H9 (cell line): ENCODE data around the gene UBE2J1. TPM values are rescaled to one million over a fixed set of nuclear protein-coding genes. Genes with fewer than 3 reads are reported as not detected.

ENCODE experiments used
- DNase-seq: peaks from one replicate; pipeline ENCODE4 v3.0.0-alpha.2; 2017
- H2AFZ ChIP-seq: one replicate; pipeline ENCODE4 v1.6.1; 2013; ENCODE audit warnings: mild to moderate bottlenecking, low read length, control low read depth, moderate library complexity
- H2AK5ac ChIP-seq: 2 replicates; pipeline ENCODE4 v1.6.1; 2013; ENCODE audit warnings: low read length, control low read depth, mixed read lengths; ENCODE audit not compliant: insufficient read length
- H2BK120ac ChIP-seq: one replicate; pipeline ENCODE4 v1.6.1; 2013; ENCODE audit warnings: low read depth, mild to moderate bottlenecking, low read length, control low read depth, inconsistent platforms; ENCODE audit not compliant: poor library complexity, severe bottlenecking
- H2BK12ac ChIP-seq: 2 replicates; pipeline ENCODE4 v1.6.1; 2013; ENCODE audit warnings: low read length, control low read depth, mixed read lengths, low read depth; ENCODE audit not compliant: insufficient read length
- H2BK15ac ChIP-seq: 2 replicates; pipeline ENCODE4 v1.6.1; 2013; ENCODE audit warnings: low read depth, low read length, control low read depth
- H2BK20ac ChIP-seq: one replicate; pipeline ENCODE4 v1.6.1; 2013; ENCODE audit warnings: low read depth, mild to moderate bottlenecking, low read length, control low read depth, inconsistent platforms; ENCODE audit not compliant: poor library complexity, severe bottlenecking
- H2BK5ac ChIP-seq: 2 replicates; pipeline ENCODE4 v1.6.1; 2013; ENCODE audit warnings: low read length, control low read depth, mixed read lengths; ENCODE audit not compliant: insufficient read length
- H3K14ac ChIP-seq: 2 replicates; pipeline ENCODE4 v1.6.1; 2013; ENCODE audit warnings: low read length, control low read depth; ENCODE audit not compliant: insufficient read depth
- H3K18ac ChIP-seq: 2 replicates; pipeline ENCODE4 v1.6.1; 2013; ENCODE audit warnings: low read depth, mild to moderate bottlenecking, mixed read lengths, low read length, control low read depth; ENCODE audit not compliant: insufficient read length
- H3K23ac ChIP-seq: 2 replicates; pipeline ENCODE4 v1.6.1; 2013; ENCODE audit warnings: low read length, control low read depth, mixed read lengths, low read depth; ENCODE audit not compliant: insufficient read length
- H3K23me2 ChIP-seq: 2 replicates; pipeline ENCODE4 v1.6.1; 2013; ENCODE audit warnings: low read depth, mild to moderate bottlenecking, mixed read lengths, low read length, control low read depth; ENCODE audit not compliant: insufficient read length, poor library complexity, severe bottlenecking
- H3K27ac ChIP-seq: 2 replicates; pipeline ENCODE4 v1.5.1; 2013; ENCODE audit warnings: low read length, control low read depth, mixed read lengths, low read depth; ENCODE audit not compliant: insufficient read length
- H3K27me3 ChIP-seq: 2 replicates; pipeline ENCODE4 v1.6.1; 2013; ENCODE audit warnings: low read length, control low read depth, inconsistent platforms; ENCODE audit not compliant: insufficient read depth
- H3K4ac ChIP-seq: 2 replicates; pipeline ENCODE4 v1.6.1; 2013; ENCODE audit warnings: low read depth, mild to moderate bottlenecking, control low read depth, inconsistent platforms, low read length, moderate library complexity
- H3K4me1 ChIP-seq: 2 replicates; pipeline ENCODE4 v1.6.1; 2013; ENCODE audit warnings: low read length, control low read depth, inconsistent platforms; ENCODE audit not compliant: insufficient read depth
- H3K4me2 ChIP-seq: 2 replicates; pipeline ENCODE4 v1.6.1; 2013; ENCODE audit warnings: low read length, control low read depth, mixed read lengths; ENCODE audit not compliant: insufficient read length, insufficient read depth
- H3K56ac ChIP-seq: 2 replicates; pipeline ENCODE4 v1.6.1; 2013; ENCODE audit warnings: low read depth, mild to moderate bottlenecking, mixed read lengths, low read length, control low read depth; ENCODE audit not compliant: insufficient read length
- H3K79me1 ChIP-seq: 2 replicates; pipeline ENCODE4 v1.6.1; 2013; ENCODE audit warnings: low read depth, mild to moderate bottlenecking, moderate library complexity, low read length, control low read depth, inconsistent platforms; ENCODE audit not compliant: insufficient read depth, poor library complexity, severe bottlenecking
- H3K79me2 ChIP-seq: 2 replicates; pipeline ENCODE4 v1.6.1; 2013; ENCODE audit warnings: low read length, control low read depth, inconsistent platforms; ENCODE audit not compliant: insufficient read depth
- H3K9ac ChIP-seq: 2 replicates; pipeline ENCODE4 v1.6.1; 2013; ENCODE audit warnings: low read length, control low read depth, mixed read lengths; ENCODE audit not compliant: insufficient read length; ENCODE audit errors: extremely low read depth
- H3K9me3 ChIP-seq: one replicate; pipeline ENCODE4 v1.6.1; 2013; ENCODE audit warnings: low read depth, low read length, inconsistent platforms; ENCODE audit not compliant: control insufficient read depth
- H3T11ph ChIP-seq: one replicate; pipeline ENCODE4 v1.6.1; 2013; ENCODE audit warnings: mild to moderate bottlenecking, low read length, control low read depth, inconsistent platforms
- H4K20me1 ChIP-seq: one replicate; pipeline ENCODE4 v1.6.1; 2013; ENCODE audit not compliant: control insufficient read depth, insufficient read length, insufficient read depth
- H4K5ac ChIP-seq: 2 replicates; pipeline ENCODE4 v1.6.1; 2013; ENCODE audit warnings: low read depth, mild to moderate bottlenecking, mixed read lengths, low read length, control low read depth; ENCODE audit not compliant: insufficient read length
- H4K8ac ChIP-seq: replicated peaks from 2 replicates; pipeline ENCODE4 v1.6.1; 2013; ENCODE audit warnings: low read length, control low read depth, mixed read lengths, low read depth; ENCODE audit not compliant: insufficient read length
- H4K91ac ChIP-seq: 2 replicates; pipeline ENCODE4 v1.6.1; 2013; ENCODE audit warnings: low read depth, mild to moderate bottlenecking, moderate library complexity, mixed read lengths, low read length, control low read depth; ENCODE audit not compliant: insufficient read length
- H3K27ac Mint-ChIP-seq, 3 experiments: 2 replicates in 2 of 3; 3 replicates in 1 of 3; pipeline ENCODE4 v1.8.0; 2020 to 2021; ENCODE audit warnings: mixed read lengths in 3 of 3, mild to moderate bottlenecking in 1 of 3, moderate library complexity in 1 of 3
- H3K27me3 Mint-ChIP-seq: 2 replicates; pipeline ENCODE4 v1.8.0; 2021; ENCODE audit warnings: low read depth, mild to moderate bottlenecking, moderate library complexity, mixed read lengths
- H3K36me3 Mint-ChIP-seq, 3 experiments: 2 replicates in 2 of 3; 3 replicates in 1 of 3; pipeline ENCODE4 v1.8.0; 2020 to 2021; ENCODE audit warnings: low read depth in 3 of 3, mixed read lengths in 3 of 3; ENCODE audit not compliant: insufficient read depth in 1 of 3
- H3K4me1 Mint-ChIP-seq, 2 experiments: 2 replicates each; pipeline ENCODE4 v1.8.0; 2020; ENCODE audit warnings: mixed read lengths in 2 of 2
- H3K4me3 Mint-ChIP-seq, 2 experiments: 2 replicates in 1 of 2; 3 replicates in 1 of 2; pipeline ENCODE4 v1.8.0; 2020 to 2021; ENCODE audit warnings: mild to moderate bottlenecking in 2 of 2, mixed read lengths in 2 of 2, moderate library complexity in 1 of 2
- H3K9me3 Mint-ChIP-seq, 2 experiments: 2 replicates in 1 of 2; 3 replicates in 1 of 2; pipeline ENCODE4 v1.8.0; 2020; ENCODE audit warnings: mild to moderate bottlenecking in 2 of 2, mixed read lengths in 2 of 2, moderate library complexity in 1 of 2
- WGBS: extraction: QIAGEN DNeasy Blood & Tissue Kit; methylation state at CpG from one replicate; pipeline ENCODE4 v1.1.7; 2013; ENCODE audit warnings: missing lambda C conversion rate, low lambda C conversion rate, mixed read lengths; ENCODE audit not compliant: insufficient read length; ENCODE audit errors: extremely low coverage; 5-methylcytosine and 5-hydroxymethylcytosine counted together
- total RNA-seq: library from RNA; stranded (reverse); gene quantifications from 2 replicates; pipeline ENCODE4 v1.2.1, GENCODE V29; 2021
- TF ChIP-seq, protein P1 (sequence below): fragments of 200-600 bp; sonication (generic); conservative IDR thresholded peaks from 3 replicates; pipeline ENCODE4 v1.8.0; 2021; ENCODE audit warnings: antibody characterized with exemption, mild to moderate bottlenecking

Gene UBE2J1
- total RNA-seq, 1 experiment from 2014 or later = 13.1 TPM

DNA sequence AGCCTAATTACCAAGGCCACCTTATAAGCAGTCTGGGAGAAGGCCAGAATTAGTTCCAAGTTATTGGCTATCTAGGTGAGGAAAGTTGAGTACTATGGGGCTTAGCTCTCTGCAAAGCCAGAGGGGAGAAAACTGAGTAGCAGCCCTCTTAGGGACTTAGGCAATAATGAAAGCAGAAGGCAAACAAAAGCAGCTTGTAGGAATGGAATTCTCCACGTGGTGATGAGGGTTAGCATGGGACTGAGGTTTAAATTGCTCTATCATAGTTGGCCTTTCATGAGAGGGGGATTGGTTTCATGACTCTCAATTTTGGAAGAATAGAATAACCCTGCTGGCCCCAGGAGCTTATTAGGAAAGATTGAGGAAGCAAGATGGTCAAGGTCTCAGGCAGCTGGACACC lies 7.0 kb upstream of the UBE2J1 start:
- Histone ChIP-seq H3K27me3 (no peaks in the 10 kb centered on the region), H3K23ac (no peak overlapping the region), H3T11ph (no peak overlapping the region), H2BK12ac (no peak overlapping the region), H3K9me3 (no peaks in the 10 kb centered on the region), H3K4me2 (no peak overlapping the region), H2BK120ac (no peak overlapping the region), H4K8ac (no peak overlapping the region), H3K18ac (no peak overlapping the region), H3K56ac (no peak overlapping the region), H3K27ac (no peak overlapping the region), H3K79me2 (no peaks in the 10 kb centered on the region), H3K79me1 (no peaks in the 10 kb centered on the region), H3K4me1 (no peaks in the 10 kb centered on the region), H2BK20ac (no peak overlapping the region), H3K23me2 (no peaks in the 10 kb centered on the region), H2AK5ac (no peak overlapping the region), H2BK15ac (no peak overlapping the region), H4K91ac (no peak overlapping the region), H4K20me1 (no peaks in the 10 kb centered on the region), H2AFZ (no peak overlapping the region), H4K5ac (no peak overlapping the region), H3K14ac (no peak overlapping the region), H2BK5ac (no peak overlapping the region), H3K4ac (no peak overlapping the region), H3K9ac (no peak overlapping the region)
- no peaks in the 10 kb centered on the region for H3K36me3 Mint-ChIP-seq
- no CpG with 5 or more reads among the region's 1 CpG for WGBS
- H3K4me3 Mint-ChIP-seq = no peak overlapping the region
- peaks cover 4% of the 10 kb centered on the region for H3K27me3 Mint-ChIP-seq
- no peak overlapping the region for H3K27ac Mint-ChIP-seq
- no peaks in the 10 kb centered on the region; a peak in 2 of 5 replicates for H3K9me3 Mint-ChIP-seq
- H3K4me1 Mint-ChIP-seq = peaks cover 13% of the 10 kb centered on the region in 2 experiments
- TF ChIP-seq, protein P1, sequence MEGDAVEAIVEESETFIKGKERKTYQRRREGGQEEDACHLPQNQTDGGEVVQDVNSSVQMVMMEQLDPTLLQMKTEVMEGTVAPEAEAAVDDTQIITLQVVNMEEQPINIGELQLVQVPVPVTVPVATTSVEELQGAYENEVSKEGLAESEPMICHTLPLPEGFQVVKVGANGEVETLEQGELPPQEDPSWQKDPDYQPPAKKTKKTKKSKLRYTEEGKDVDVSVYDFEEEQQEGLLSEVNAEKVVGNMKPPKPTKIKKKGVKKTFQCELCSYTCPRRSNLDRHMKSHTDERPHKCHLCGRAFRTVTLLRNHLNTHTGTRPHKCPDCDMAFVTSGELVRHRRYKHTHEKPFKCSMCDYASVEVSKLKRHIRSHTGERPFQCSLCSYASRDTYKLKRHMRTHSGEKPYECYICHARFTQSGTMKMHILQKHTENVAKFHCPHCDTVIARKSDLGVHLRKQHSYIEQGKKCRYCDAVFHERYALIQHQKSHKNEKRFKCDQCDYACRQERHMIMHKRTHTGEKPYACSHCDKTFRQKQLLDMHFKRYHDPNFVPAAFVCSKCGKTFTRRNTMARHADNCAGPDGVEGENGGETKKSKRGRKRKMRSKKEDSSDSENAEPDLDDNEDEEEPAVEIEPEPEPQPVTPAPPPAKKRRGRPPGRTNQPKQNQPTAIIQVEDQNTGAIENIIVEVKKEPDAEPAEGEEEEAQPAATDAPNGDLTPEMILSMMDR = no peak
- DNase-seq = no peak
